Measurements from ENCODE around the gene CSRNP3. TPM values are rescaled to one million over a fixed set of nuclear protein-coding genes. Genes with fewer than 3 reads are reported as not detected.

The CSRNP3 gene
- total RNA-seq, 1 experiment from 2014 or later: not detected

DNA sequence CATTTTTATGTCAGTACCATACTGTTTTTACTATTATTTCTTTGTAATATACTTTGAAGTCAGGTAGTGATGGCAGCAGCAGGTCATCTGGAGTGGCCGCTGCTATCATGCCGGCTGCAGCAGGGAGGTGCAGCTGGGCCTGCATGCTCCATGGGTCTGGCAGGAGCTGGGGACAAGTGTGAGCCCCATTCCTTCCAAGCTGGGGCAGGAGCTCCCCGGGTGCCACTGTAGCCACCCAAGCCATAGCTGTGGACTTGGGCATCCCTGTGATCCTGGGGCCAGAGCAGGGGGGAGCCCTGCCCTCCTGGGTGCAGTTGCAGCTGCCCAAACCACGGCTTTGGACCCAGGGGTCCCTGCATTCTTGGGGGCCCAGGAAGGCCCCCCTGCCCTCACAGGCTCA, 59.2 kb downstream of the CSRNP3 start:
- in situ Hi-C loops (cut with HindIII; ENCODE audit: low pct_unique_long_range_greater_than_20kb, low sequenced_read_pairs): no loop called here
- no peaks in the 10 kb centered on the region for H3K9me3 ChIP-seq (ENCODE audit: control insufficient read depth, insufficient read depth, low read depth, low read length)
- TF ChIP-seq POLR2AphosphoS5 (IDR thresholded peaks at IDR 0.05; ENCODE audit: low read depth, low read length): no peak
- TF ChIP-seq TCF7L2 (IDR thresholded peaks at IDR 0.05; ENCODE audit: low read depth, low read length): no peak
- TF ChIP-seq CTCF (IDR thresholded peaks at IDR 0.05): no peak
- no peak for TF ChIP-seq SIN3A (IDR thresholded peaks at IDR 0.05; ENCODE audit: borderline replicate concordance, insufficient read depth, low read depth, low read length)
- TF ChIP-seq, protein P1, sequence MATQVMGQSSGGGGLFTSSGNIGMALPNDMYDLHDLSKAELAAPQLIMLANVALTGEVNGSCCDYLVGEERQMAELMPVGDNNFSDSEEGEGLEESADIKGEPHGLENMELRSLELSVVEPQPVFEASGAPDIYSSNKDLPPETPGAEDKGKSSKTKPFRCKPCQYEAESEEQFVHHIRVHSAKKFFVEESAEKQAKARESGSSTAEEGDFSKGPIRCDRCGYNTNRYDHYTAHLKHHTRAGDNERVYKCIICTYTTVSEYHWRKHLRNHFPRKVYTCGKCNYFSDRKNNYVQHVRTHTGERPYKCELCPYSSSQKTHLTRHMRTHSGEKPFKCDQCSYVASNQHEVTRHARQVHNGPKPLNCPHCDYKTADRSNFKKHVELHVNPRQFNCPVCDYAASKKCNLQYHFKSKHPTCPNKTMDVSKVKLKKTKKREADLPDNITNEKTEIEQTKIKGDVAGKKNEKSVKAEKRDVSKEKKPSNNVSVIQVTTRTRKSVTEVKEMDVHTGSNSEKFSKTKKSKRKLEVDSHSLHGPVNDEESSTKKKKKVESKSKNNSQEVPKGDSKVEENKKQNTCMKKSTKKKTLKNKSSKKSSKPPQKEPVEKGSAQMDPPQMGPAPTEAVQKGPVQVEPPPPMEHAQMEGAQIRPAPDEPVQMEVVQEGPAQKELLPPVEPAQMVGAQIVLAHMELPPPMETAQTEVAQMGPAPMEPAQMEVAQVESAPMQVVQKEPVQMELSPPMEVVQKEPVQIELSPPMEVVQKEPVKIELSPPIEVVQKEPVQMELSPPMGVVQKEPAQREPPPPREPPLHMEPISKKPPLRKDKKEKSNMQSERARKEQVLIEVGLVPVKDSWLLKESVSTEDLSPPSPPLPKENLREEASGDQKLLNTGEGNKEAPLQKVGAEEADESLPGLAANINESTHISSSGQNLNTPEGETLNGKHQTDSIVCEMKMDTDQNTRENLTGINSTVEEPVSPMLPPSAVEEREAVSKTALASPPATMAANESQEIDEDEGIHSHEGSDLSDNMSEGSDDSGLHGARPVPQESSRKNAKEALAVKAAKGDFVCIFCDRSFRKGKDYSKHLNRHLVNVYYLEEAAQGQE (IDR thresholded peaks at IDR 0.05; ENCODE audit: insufficient read depth in 1 of 2, low read depth in 2 of 2, low read length in 1 of 2): no peak
- ChIA-PET POLR2A (no interaction called here), CTCF (no interaction called here)
- no peak overlapping the region for H3K4me3 ChIP-seq (ENCODE audit: low read depth in 2 of 2, low read length in 2 of 2)
- H3K4me1 ChIP-seq (ENCODE audit: control insufficient read depth, insufficient read depth, low read length): no peaks in the 10 kb centered on the region
- BruUV-seq (replicated peaks): no TSS peak
- no peak overlapping the region for H3K27ac ChIP-seq (ENCODE audit: low read length)
- no peaks in the 10 kb centered on the region for H3K27me3 ChIP-seq (ENCODE audit: control insufficient read depth, insufficient read depth, low read length)
- intact Hi-C loops (cut with micrococcal nuclease; ENCODE audit: unreplicated experiment): no loop called here
- ATAC-seq (no peak), DNase-seq (ENCODE audit: low read depth, low spot score) (no peak)
- H3K36me3 ChIP-seq (ENCODE audit: control insufficient read depth, insufficient read depth, low read length): no peaks in the 10 kb centered on the region

DNA sequence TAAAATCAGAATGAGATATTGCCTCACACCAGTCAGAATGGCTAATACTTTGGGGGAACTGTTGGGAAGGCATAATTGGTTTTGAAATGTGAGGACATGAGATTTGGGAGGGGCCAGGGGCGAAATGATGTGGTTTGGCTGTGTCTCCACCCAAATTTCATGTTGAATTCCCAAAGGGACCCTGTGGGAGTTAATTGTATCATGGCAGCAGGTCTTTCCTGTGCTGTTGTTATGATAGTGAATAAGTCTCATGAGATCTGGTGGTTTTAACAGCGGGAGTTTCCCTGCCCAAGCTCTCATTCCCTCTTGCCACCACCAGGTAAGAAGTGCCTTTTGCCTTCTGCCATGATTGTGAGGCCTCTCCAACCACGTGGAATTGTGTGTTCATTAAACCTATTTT, 59.6 kb downstream of the CSRNP3 start:
- ATAC-seq (no peak), DNase-seq (ENCODE audit: low read depth, low spot score) (no peak)
- Histone ChIP-seq H3K4me1 (ENCODE audit: control insufficient read depth, insufficient read depth, low read length) (no peaks in the 10 kb centered on the region), H3K27me3 (ENCODE audit: control insufficient read depth, insufficient read depth, low read length) (no peaks in the 10 kb centered on the region), H3K4me3 (ENCODE audit: low read depth in 2 of 2, low read length in 2 of 2) (no peak overlapping the region), H3K9me3 (ENCODE audit: control insufficient read depth, insufficient read depth, low read depth, low read length) (no peaks in the 10 kb centered on the region), H3K27ac (ENCODE audit: low read length) (no peak overlapping the region), H3K36me3 (ENCODE audit: control insufficient read depth, insufficient read depth, low read length) (no peaks in the 10 kb centered on the region)
- ChIA-PET POLR2A (no interaction called here), CTCF (no interaction called here)
- intact Hi-C loops (cut with micrococcal nuclease; ENCODE audit: unreplicated experiment) (no loop called here), in situ Hi-C loops (cut with HindIII; ENCODE audit: low pct_unique_long_range_greater_than_20kb, low sequenced_read_pairs) (no loop called here)
- TF ChIP-seq POLR2AphosphoS5 (IDR thresholded peaks at IDR 0.05; ENCODE audit: low read depth, low read length) (no peak), SIN3A (IDR thresholded peaks at IDR 0.05; ENCODE audit: borderline replicate concordance, insufficient read depth, low read depth, low read length) (no peak), TCF7L2 (IDR thresholded peaks at IDR 0.05; ENCODE audit: low read depth, low read length) (no peak), CTCF (IDR thresholded peaks at IDR 0.05) (no peak)
- TF ChIP-seq, protein P1 (IDR thresholded peaks at IDR 0.05; ENCODE audit: insufficient read depth in 1 of 2, low read depth in 2 of 2, low read length in 1 of 2): no peak
- BruUV-seq (replicated peaks): no TSS peak

All from Panc1 (cell line).